Ascending aorta (tissue), 2 donors: ENCODE measurements around the gene DYNC1I2. TPM values are rescaled to one million over a fixed set of nuclear protein-coding genes. Genes with fewer than 3 reads are reported as not detected.
"Not testable (repeated sequence)": the region's sequence is repeated elsewhere in the genome, so short reads cannot be mapped to it uniquely, and the experiment has no call there.

Experiments used
- DNase-seq, 2 donors: peaks; one replicate each; pipeline ENCODE4 v3.0.0-alpha.2; 2019; ENCODE audit warnings: low spot score in 2 of 2
- H3K27ac ChIP-seq, 2 donors: fragments of 200-600 bp; sonication (generic); one replicate each; pipeline ENCODE4 v1.5.1; 2016 to 2017; ENCODE audit warnings: mild to moderate bottlenecking in 1 of 2
- H3K27me3 ChIP-seq: fragments of 200-600 bp; sonication (generic); one replicate; pipeline ENCODE4 v1.5.1; 2017
- H3K36me3 ChIP-seq, 2 donors: fragments of 200-600 bp; sonication (generic); one replicate each; pipeline ENCODE4 v1.5.1; 2016
- H3K4me1 ChIP-seq, 2 donors: fragments of 200-600 bp; sonication (generic); one replicate each; pipeline ENCODE4 v1.5.1; 2016 to 2017; ENCODE audit warnings: mild to moderate bottlenecking in 1 of 2
- H3K4me3 ChIP-seq, 2 donors: fragments of 200-600 bp; sonication (generic); one replicate each; pipeline ENCODE4 v1.5.1; 2016 to 2017; ENCODE audit warnings: mild to moderate bottlenecking in 1 of 2
- H3K9me3 ChIP-seq, 2 donors: fragments of 200-600 bp; sonication (generic); one replicate each; pipeline ENCODE4 v1.5.1; 2016
- CTCF ChIP-seq, 3 experiments: fragments of 200-600 bp in 2 of 3; fragments of 450-650 bp in 1 of 3; sonication (generic) in 2 of 3; IDR thresholded peaks; one replicate each; pipeline ENCODE4 v1.5.1; 2016 to 2019; ENCODE audit warnings: antibody characterized with exemption in 3 of 3, mild to moderate bottlenecking in 1 of 3, moderate library complexity in 1 of 3
- intact Hi-C: fragments of 100-400 bp; cut with DNase I; formaldehyde crosslinking; loops from one replicate; pipeline ENCODE4 v1.15.1; 2023
- total RNA-seq: library from RNA; depleted of rRNA; stranded (reverse); fragments of >200 nt; gene quantifications from one replicate; pipeline ENCODE4 v1.1.0, GENCODE V29; 2016

Gene DYNC1I2
- total RNA-seq, 1 donor from 2014 or later = 81.0 TPM

DNA sequence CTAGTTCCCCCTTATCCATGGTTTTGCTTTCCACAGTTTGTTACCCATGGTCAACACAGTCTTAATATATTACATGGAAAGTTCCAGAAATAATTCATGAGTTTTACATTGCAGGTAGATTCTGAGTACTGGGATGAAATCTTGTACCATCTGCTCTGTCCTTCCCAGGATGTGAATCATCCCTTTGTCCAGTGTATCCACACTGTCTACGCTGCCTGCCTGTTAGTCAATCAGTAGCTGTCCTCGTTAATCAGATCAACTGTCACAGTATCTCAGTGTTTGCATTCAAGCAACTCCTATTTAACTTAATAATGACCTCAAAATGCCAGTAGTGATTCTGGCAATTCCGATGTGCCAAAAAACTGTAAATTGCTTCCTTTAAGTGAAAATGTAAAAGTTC is 76.3 kb downstream of the DYNC1I2 start:
- no peaks in the 10 kb centered on the region for H3K4me1 ChIP-seq
- no peaks in the 10 kb centered on the region for H3K27me3 ChIP-seq
- no peak overlapping the region for H3K4me3 ChIP-seq
- no peak for DNase-seq
- no peak for TF ChIP-seq CTCF (IDR thresholded peaks at IDR 0.05)
- intact Hi-C loops = no loop called here
- no peaks in the 10 kb centered on the region for H3K9me3 ChIP-seq
- peaks cover 16 to 35% of the 10 kb centered on the region in 2 donors for H3K36me3 ChIP-seq
- H3K27ac ChIP-seq = no peak overlapping the region

DNA sequence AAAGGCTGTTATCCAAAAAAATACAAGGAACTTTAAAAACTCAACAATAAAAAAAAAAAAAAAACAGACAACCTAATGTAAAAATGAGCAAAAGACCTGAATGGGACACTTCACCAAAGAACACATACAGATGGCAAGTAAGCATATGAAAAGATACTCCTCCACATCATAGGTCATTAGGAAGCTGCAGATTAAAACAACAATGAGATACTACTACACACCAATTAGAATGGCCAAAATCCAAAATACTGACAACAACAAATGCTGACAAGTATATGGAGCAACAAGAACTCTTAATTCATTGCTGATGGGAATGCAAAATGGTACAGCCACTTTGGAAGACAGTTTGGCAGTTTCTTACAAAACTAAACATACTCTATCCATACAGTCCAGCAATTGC is 84.2 kb downstream of the DYNC1I2 start:
- Histone ChIP-seq H3K9me3 (no peaks in the 10 kb centered on the region), H3K27me3 (no peaks in the 10 kb centered on the region), H3K4me3 (no peak overlapping the region), H3K4me1 (no peaks in the 10 kb centered on the region), H3K27ac (no peak overlapping the region), H3K36me3 (no peaks in the 10 kb centered on the region)
- no peak for TF ChIP-seq CTCF (IDR thresholded peaks at IDR 0.05)
- DNase-seq = no peak
- intact Hi-C loops = no loop called here

DNA sequence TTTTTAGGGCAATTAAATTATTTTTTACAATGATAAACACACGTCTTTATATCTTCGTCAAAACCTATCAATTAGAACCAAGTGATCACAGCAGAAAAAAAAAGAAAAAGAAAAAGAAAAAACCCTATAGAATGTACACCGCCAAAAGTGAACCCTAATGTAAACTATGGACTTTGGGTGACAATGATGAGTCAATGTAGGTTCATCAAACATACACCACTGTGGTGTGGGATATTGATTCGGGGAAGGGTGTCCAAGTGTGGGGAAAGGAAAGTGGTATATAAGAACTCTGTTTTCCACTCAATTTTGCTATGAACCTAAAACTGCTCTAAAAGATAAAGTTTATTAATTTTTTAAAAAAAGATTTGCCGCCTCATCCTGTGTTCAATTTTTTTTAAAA is 85.1 kb downstream of the DYNC1I2 start:
- TF ChIP-seq CTCF (IDR thresholded peaks at IDR 0.05) = no peak
- no peaks in the 10 kb centered on the region for H3K4me1 ChIP-seq
- no peak for DNase-seq
- H3K27ac ChIP-seq = no peak overlapping the region
- intact Hi-C loops = no loop called here
- no peak overlapping the region for H3K4me3 ChIP-seq
- H3K36me3 ChIP-seq = no peaks in the 10 kb centered on the region
- H3K27me3 ChIP-seq = no peaks in the 10 kb centered on the region
- H3K9me3 ChIP-seq = no peaks in the 10 kb centered on the region

- H3K9me3 ChIP-seq, DNase-seq, H3K4me1 ChIP-seq, intact Hi-C loops, H3K36me3 ChIP-seq, H3K4me3 ChIP-seq, H3K27ac ChIP-seq, H3K27me3 ChIP-seq: not testable (repeated sequence)
These were observed 87.3 kb downstream of the DYNC1I2 start for GRCh38 chr2:171774581-171774980.

GRCh38 chr2:171778515-171778914 is 91.2 kb downstream of the DYNC1I2 start:
- H3K27me3 ChIP-seq = no peaks in the 10 kb centered on the region
- no peak overlapping the region for H3K27ac ChIP-seq
- H3K4me1 ChIP-seq = no peaks in the 10 kb centered on the region
- no peak overlapping the region for H3K4me3 ChIP-seq
- no peak for DNase-seq
- H3K9me3 ChIP-seq = peaks cover 0 to 9% of the 10 kb centered on the region in 2 donors
- no peak for TF ChIP-seq CTCF (IDR thresholded peaks at IDR 0.05)
- intact Hi-C loops = no loop called here
- peaks cover 2 to 5% of the 10 kb centered on the region in 2 donors for H3K36me3 ChIP-seq

GRCh38 chr2:171785450-171785849 is 98.2 kb downstream of the DYNC1I2 start:
- Histone ChIP-seq H3K27me3 (no peaks in the 10 kb centered on the region), H3K9me3 (no peaks in the 10 kb centered on the region), H3K4me3 (no peak overlapping the region), H3K4me1 (no peaks in the 10 kb centered on the region), H3K27ac (no peak overlapping the region), H3K36me3 (peaks cover 25 to 68% of the 10 kb centered on the region in 2 donors)
- intact Hi-C loops = no loop called here
- DNase-seq = no peak
- no peak for TF ChIP-seq CTCF (IDR thresholded peaks at IDR 0.05)
